Thyroid gland (tissue), 4 donors: ENCODE data around the gene PWWP2A. TPM values are rescaled to one million over a fixed set of nuclear protein-coding genes. Genes with fewer than 3 reads are reported as not detected.

Experiments used
- DNase-seq, 2 donors: peaks; one replicate each; pipeline ENCODE4 v3.0.0-alpha.2; 2019
- H3K27ac ChIP-seq, 3 donors: fragments of 200-600 bp; sonication (generic); 1 replicate in 2 of 3; 2 replicates in 1 of 3; pipeline ENCODE4 v1.5.1; 2016 to 2019; ENCODE audit warnings: mild to moderate bottlenecking in 1 of 3, moderate library complexity in 1 of 3
- H3K27me3 ChIP-seq: fragments of 200-600 bp; sonication (generic); one replicate; pipeline ENCODE4 v1.5.1; 2019
- H3K36me3 ChIP-seq, 2 donors: fragments of 200-600 bp; sonication (generic); one replicate each; pipeline ENCODE4 v1.5.1; 2016 to 2019
- H3K4me1 ChIP-seq, 2 donors: fragments of 200-600 bp; sonication (generic); one replicate each; pipeline ENCODE4 v1.5.1; 2017 to 2019
- H3K4me3 ChIP-seq, 3 donors: fragments of 200-600 bp; sonication (generic); replicated peaks in 1 of 3; 1 replicate in 2 of 3; 2 replicates in 1 of 3; pipeline ENCODE4 v1.5.1; 2016; ENCODE audit warnings: mild to moderate bottlenecking in 1 of 3
- H3K9me3 ChIP-seq: fragments of 200-600 bp; sonication (generic); one replicate; pipeline ENCODE4 v1.5.1; 2017
- POLR2A ChIP-seq, 2 donors: fragments of 450-650 bp; IDR thresholded peaks; one replicate each; pipeline ENCODE4 v1.6.1; 2017; ENCODE audit warnings: antibody characterized with exemption in 2 of 2, mild to moderate bottlenecking in 2 of 2, moderate library complexity in 1 of 2
- WGBS, 2 donors: methylation state at CpG; one replicate each; pipeline ENCODE4 v1.1.5; 2017; 5-methylcytosine and 5-hydroxymethylcytosine counted together
- intact Hi-C: fragments of 100-400 bp; cut with DNase I; formaldehyde crosslinking; loops from one replicate; pipeline ENCODE4 v1.15.1; 2023
- total RNA-seq, 4 donors: library from RNA; depleted of rRNA; stranded (reverse); fragments of >200 nt; gene quantifications; one replicate each; pipeline ENCODE4 v1.2.3, GENCODE V29; 2016
- TF ChIP-seq, protein P1 (sequence below), 6 experiments: fragments of 200-600 bp in 3 of 6; fragments of 450-650 bp in 3 of 6; sonication (generic) in 3 of 6; IDR thresholded peaks; one replicate each; pipeline ENCODE4 v1.5.1; 2016 to 2019; ENCODE audit warnings: antibody characterized with exemption in 6 of 6, mild to moderate bottlenecking in 2 of 6, inconsistent platforms in 1 of 6, moderate library complexity in 1 of 6

PWWP2A gene
- total RNA-seq, 4 donors from 2014 or later = 28.9 to 57.3 (median 38.2) TPM

DNA sequence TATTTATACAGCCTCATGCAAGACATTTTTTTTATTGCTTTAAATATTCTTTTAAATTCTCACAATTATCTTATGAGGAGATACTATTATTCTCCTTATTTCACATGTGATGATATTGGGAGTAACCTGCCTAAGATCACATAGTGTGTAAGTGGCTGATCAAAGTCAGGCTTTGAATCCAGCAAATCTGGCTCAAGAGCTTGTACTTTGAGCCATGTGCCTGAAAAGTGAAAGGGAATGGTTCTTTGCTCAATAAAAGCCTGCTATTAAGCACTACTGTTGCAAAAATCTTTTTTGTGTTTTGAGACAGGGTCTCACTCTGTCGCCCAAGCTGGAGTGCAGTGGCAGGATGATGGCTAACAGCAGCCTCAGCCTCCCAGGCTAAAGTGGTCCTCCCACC is 35.1 kb downstream of the PWWP2A start:
- intact Hi-C loops = no loop called here
- Histone ChIP-seq H3K36me3 (no peaks in the 10 kb centered on the region), H3K4me1 (no peaks in the 10 kb centered on the region), H3K27me3 (no peaks in the 10 kb centered on the region), H3K4me3 (no peak overlapping the region), H3K27ac (no peak overlapping the region), H3K9me3 (no peaks in the 10 kb centered on the region)
- 100% methylated on average over 1 of the region's 1 CpG for WGBS, 2 donors
- no peak for DNase-seq
- TF ChIP-seq POLR2A (IDR thresholded peaks at IDR 0.05) = no peak
- TF ChIP-seq, protein P1, sequence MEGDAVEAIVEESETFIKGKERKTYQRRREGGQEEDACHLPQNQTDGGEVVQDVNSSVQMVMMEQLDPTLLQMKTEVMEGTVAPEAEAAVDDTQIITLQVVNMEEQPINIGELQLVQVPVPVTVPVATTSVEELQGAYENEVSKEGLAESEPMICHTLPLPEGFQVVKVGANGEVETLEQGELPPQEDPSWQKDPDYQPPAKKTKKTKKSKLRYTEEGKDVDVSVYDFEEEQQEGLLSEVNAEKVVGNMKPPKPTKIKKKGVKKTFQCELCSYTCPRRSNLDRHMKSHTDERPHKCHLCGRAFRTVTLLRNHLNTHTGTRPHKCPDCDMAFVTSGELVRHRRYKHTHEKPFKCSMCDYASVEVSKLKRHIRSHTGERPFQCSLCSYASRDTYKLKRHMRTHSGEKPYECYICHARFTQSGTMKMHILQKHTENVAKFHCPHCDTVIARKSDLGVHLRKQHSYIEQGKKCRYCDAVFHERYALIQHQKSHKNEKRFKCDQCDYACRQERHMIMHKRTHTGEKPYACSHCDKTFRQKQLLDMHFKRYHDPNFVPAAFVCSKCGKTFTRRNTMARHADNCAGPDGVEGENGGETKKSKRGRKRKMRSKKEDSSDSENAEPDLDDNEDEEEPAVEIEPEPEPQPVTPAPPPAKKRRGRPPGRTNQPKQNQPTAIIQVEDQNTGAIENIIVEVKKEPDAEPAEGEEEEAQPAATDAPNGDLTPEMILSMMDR (IDR thresholded peaks at IDR 0.05) = no peak

DNA sequence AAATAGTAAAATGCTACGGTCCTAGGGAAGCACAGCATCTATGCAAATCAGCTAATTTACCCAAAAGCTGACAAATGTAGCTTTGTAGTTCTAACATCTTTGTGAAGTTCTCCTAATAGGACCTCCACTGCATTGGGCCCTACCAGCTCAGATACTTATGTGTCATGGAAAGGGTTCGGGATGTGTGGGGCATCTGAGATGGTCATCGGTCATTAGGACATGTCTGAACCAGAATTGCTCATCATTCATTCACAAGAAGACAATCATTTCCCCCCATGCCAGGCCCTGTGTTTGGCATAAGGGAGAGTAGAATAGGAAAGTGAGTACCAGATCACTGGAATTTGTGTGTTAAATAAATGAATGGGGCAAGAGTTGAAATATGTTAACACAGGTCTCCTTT is 35.7 kb downstream of the PWWP2A start:
- Histone ChIP-seq H3K4me3 (no peak overlapping the region), H3K27me3 (no peaks in the 10 kb centered on the region), H3K9me3 (no peaks in the 10 kb centered on the region), H3K27ac (no peak overlapping the region), H3K4me1 (no peaks in the 10 kb centered on the region), H3K36me3 (no peaks in the 10 kb centered on the region)
- intact Hi-C loops = no loop called here
- DNase-seq = no peak
- 73 to 87% methylated on average over 3 of the region's 3 CpGs for WGBS, 2 donors
- no peak for TF ChIP-seq POLR2A (IDR thresholded peaks at IDR 0.05)
- TF ChIP-seq, protein P1 (IDR thresholded peaks at IDR 0.05) = no peak

GRCh38 chr5:160082614-160083500 is 36.4 kb downstream of the PWWP2A start:
- H3K9me3 ChIP-seq = no peaks in the 10 kb centered on the region
- H3K4me1 ChIP-seq = no peaks in the 10 kb centered on the region
- TF ChIP-seq, protein P1 (IDR thresholded peaks at IDR 0.05) = no peak
- no peak for TF ChIP-seq POLR2A (IDR thresholded peaks at IDR 0.05)
- H3K36me3 ChIP-seq = no peaks in the 10 kb centered on the region
- H3K27ac ChIP-seq = no peak overlapping the region
- DNase-seq = no peak
- H3K27me3 ChIP-seq = no peaks in the 10 kb centered on the region
- no peak overlapping the region for H3K4me3 ChIP-seq
- 76 to 80% methylated on average over 9 of the region's 9 CpGs for WGBS, 2 donors
- intact Hi-C loops = no loop called here

DNA sequence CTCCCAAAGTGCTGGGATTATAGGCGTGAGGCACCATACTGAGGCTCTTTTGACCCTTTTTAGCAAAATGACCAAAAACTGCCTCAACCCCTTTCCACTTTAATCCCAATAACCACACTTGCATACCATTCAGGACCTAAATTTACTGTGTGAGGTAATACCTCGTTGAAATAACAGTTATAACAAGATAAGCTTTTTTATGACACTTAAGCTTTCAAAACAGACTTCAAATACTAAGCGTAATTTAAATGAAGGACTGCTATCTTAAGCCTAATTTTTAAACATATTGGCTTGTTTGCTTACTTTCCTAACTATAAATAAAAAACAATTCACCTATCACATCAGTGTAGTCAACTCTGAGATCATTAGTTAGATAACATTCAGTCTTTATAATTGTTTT is 37.8 kb downstream of the PWWP2A start:
- no peaks in the 10 kb centered on the region for H3K36me3 ChIP-seq
- 84 to 88% methylated on average over 3 of the region's 3 CpGs for WGBS, 2 donors
- no peak overlapping the region for H3K27ac ChIP-seq
- intact Hi-C loops = no loop called here
- TF ChIP-seq, protein P1 (IDR thresholded peaks at IDR 0.05) = no peak
- no peak for TF ChIP-seq POLR2A (IDR thresholded peaks at IDR 0.05)
- H3K9me3 ChIP-seq = no peaks in the 10 kb centered on the region
- no peaks in the 10 kb centered on the region for H3K27me3 ChIP-seq
- no peak for DNase-seq
- no peak overlapping the region for H3K4me3 ChIP-seq
- H3K4me1 ChIP-seq = no peaks in the 10 kb centered on the region

DNA sequence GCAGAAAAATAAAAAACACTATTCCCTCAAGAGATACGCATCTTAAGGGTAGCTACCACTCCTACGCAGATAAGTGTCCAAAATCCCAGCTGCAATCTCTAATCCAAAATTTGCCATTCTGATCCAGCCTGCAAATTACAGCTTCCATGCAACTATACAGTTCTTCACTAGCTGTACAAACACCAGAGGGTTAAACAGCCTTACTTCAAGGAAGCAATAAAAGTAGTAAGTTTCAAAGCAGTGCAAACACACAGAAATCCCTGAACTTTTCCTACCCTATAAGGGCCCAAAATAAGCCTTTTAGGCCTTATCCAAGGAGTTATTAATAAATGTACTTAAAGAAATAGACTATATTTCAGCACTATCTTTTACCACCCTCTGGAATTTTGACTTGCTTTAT is 39.5 kb downstream of the PWWP2A start:
- no peak overlapping the region for H3K27ac ChIP-seq
- 94 to 100% methylated on average over 2 of the region's 2 CpGs for WGBS, 2 donors
- TF ChIP-seq, protein P1 (IDR thresholded peaks at IDR 0.05) = no peak
- no peak for TF ChIP-seq POLR2A (IDR thresholded peaks at IDR 0.05)
- no peaks in the 10 kb centered on the region for H3K9me3 ChIP-seq
- intact Hi-C loops = no loop called here
- no peaks in the 10 kb centered on the region for H3K36me3 ChIP-seq
- H3K4me1 ChIP-seq = peaks cover 0 to 5% of the 10 kb centered on the region in 2 donors
- no peak overlapping the region for H3K4me3 ChIP-seq
- DNase-seq = no peak
- no peaks in the 10 kb centered on the region for H3K27me3 ChIP-seq
